ENCODE data around the gene CERK. TPM values are rescaled to one million over a fixed set of nuclear protein-coding genes. Genes with fewer than 3 reads are reported as not detected.

Gene CERK, protein sequence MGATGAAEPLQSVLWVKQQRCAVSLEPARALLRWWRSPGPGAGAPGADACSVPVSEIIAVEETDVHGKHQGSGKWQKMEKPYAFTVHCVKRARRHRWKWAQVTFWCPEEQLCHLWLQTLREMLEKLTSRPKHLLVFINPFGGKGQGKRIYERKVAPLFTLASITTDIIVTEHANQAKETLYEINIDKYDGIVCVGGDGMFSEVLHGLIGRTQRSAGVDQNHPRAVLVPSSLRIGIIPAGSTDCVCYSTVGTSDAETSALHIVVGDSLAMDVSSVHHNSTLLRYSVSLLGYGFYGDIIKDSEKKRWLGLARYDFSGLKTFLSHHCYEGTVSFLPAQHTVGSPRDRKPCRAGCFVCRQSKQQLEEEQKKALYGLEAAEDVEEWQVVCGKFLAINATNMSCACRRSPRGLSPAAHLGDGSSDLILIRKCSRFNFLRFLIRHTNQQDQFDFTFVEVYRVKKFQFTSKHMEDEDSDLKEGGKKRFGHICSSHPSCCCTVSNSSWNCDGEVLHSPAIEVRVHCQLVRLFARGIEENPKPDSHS
- total RNA-seq (2016; rRNA removed; fragmentation: Illumina TruSeq; extraction: Trizol) = 40.3 and 41.8 TPM in 2 replicates
- total RNA-seq (2016; cell fraction: cytosol; rRNA removed; fragmentation: Illumina TruSeq; extraction: Trizol; ENCODE audit: low read depth) = 33.8 and 34.8 TPM in 2 replicates
- total RNA-seq (2016; cell fraction: insoluble cytoplasmic fraction; rRNA removed; fragmentation: Illumina TruSeq; extraction: Trizol) = 36.2 and 38.6 TPM in 2 replicates
- 63.0 and 65.4 TPM in 2 replicates for total RNA-seq (2016; cell fraction: membrane; rRNA removed; fragmentation: Illumina TruSeq; extraction: Trizol)
- 26.0 and 34.7 TPM in 2 replicates for total RNA-seq (2016; cell fraction: nucleus; rRNA removed; fragmentation: Illumina TruSeq; extraction: Trizol)
- 41.9 and 49.5 TPM in 2 replicates for polyA plus RNA-seq (2011; rRNA removed)
- 38.6 and 42.2 TPM in 2 replicates for polyA plus RNA-seq (2011; cell fraction: cytosol; rRNA removed)
- polyA plus RNA-seq (2011; cell fraction: nucleus; rRNA removed) = 42.7 and 45.1 TPM in 2 replicates
- polyA plus RNA-seq (2012) = 38.6 and 44.4 TPM in 2 replicates
- 31.4 and 34.6 TPM in 2 replicates for polyA plus RNA-seq (2016; cell fraction: cytosol; fragmentation: Illumina TruSeq; extraction: Trizol; ENCODE audit: low read depth)
- 32.4 and 37.2 TPM in 2 replicates for polyA plus RNA-seq (2016; cell fraction: insoluble cytoplasmic fraction; fragmentation: Illumina TruSeq; extraction: Trizol; ENCODE audit: low read depth)
- 47.9 and 48.5 TPM in 2 replicates for polyA plus RNA-seq (2016; cell fraction: membrane; fragmentation: Illumina TruSeq; extraction: Trizol; ENCODE audit: low read depth)
- 42.2 and 46.3 TPM in 2 replicates for polyA plus RNA-seq (2016; cell fraction: nucleus; fragmentation: Illumina TruSeq; extraction: Trizol; ENCODE audit: insufficient read depth, low read depth)
- polyA minus RNA-seq (2011; rRNA and poly(A)+ RNA removed; ENCODE audit: low replicate concordance) = 29.1 and 59.9 TPM in 2 replicates
- polyA minus RNA-seq (2011; cell fraction: cytosol; rRNA and poly(A)+ RNA removed) = 26.6 and 33.8 TPM in 2 replicates
- 39.4 and 41.5 TPM in 2 replicates for polyA minus RNA-seq (2011; cell fraction: nucleus; rRNA and poly(A)+ RNA removed)
- Bru-seq, nascent RNA = percentile 64 among the genes with signal in this experiment
- BruChase-seq, experiment 1, labeled RNA remaining after a 6-hour chase = percentile 79 among the genes with signal in this experiment
- percentile 73 among the genes with signal in this experiment for BruChase-seq, experiment 2, labeled RNA remaining after a 2-hour chase
- long read RNA-seq, experiment 1, full-length matches to known transcripts = 4 of 15 reads
- long read RNA-seq, experiment 1, partial matches to known transcripts = 2 of 15 reads
- long read RNA-seq, experiment 1, other reads (novel, unspliced or antisense) = 9 of 15 reads
- long read RNA-seq, experiment 2, full-length matches to known transcripts = 34 of 106 reads
- long read RNA-seq, experiment 2, partial matches to known transcripts = 10 of 106 reads
- long read RNA-seq, experiment 2, other reads (novel, unspliced or antisense) = 62 of 106 reads

DNA sequence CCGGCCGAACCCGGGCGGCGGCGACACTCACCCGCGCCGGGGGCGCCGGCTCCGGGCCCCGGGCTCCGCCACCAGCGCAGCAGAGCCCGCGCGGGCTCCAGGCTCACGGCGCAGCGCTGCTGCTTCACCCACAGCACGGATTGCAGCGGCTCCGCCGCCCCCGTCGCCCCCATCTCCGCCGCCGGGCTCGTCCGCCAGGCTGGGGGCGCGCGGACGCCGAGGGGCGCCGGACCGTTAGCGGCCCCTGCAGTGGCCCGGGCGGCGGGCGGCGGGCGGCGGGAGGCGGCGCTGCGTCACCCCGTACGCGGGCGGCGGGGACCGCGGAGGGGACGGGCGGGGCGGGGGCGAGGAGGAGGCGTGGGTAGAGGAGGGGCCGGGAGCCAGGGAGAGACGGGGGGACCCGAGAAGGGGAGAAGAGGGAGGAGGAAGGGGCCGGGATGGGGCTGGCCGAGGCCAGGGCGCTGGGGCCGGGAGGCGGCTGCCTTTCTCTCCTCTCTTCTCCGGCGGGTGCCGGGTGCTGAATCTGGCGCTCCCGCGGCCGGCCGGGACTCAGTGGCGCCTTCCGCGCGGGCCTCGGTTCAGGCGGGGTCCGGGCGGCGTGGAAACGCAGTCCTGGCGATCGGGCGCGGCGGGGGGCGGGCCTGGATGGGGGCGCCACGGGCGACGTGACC is at the start of gene CERK:
Gene CERK (minus strand): TSS at position 277 of the 671 bp plus-strand sequence. CDS start 104 bp downstream, at position 173.
- no TSS peak for BruUV-seq (replicated peaks)
- Histone ChIP-seq H3K27ac (ENCODE audit: extremely low read length, insufficient read depth, low read length) (peak within 1 kb of the TSS; percentile 87), H4K20me1 (ENCODE audit: insufficient read depth, low read length) (peaks cover 18% of the 10 kb centered on the region), H3K4me2 (ENCODE audit: low read depth, low read length) (peak within 1 kb of the TSS; percentile 95), H3K4me3 (replicated peaks in 1 of 3; ENCODE audit: insufficient read depth in 1 of 3, low read depth in 2 of 3, low read length in 3 of 3) (peak within 1 kb of the TSS; percentile 79 to 92 (median 84)), H3K4me1 (ENCODE audit: insufficient read depth, low read length) (peaks cover 78% of the 10 kb centered on the region), H3K9me3 (ENCODE audit: low read length) (no peaks in the 10 kb centered on the region), H3K79me2 (ENCODE audit: insufficient read depth, low read length) (peaks cover 36% of the 10 kb centered on the region), H3K9ac (ENCODE audit: insufficient read depth, low read depth, low read length) (peak within 1 kb of the TSS; percentile 87), H3K27me3 (ENCODE audit: control insufficient read depth in 1 of 2, insufficient read depth in 2 of 2, low read length in 2 of 2) (no peaks in the 10 kb centered on the region; a peak in 1 of 5 replicates), H2AFZ (ENCODE audit: low read length) (no peak within 1 kb of the TSS), H3K36me3 (replicated peaks in 1 of 2; ENCODE audit: control insufficient read depth in 1 of 2, insufficient read depth in 2 of 2, low read length in 2 of 2) (peaks cover 0 to 3% of the 10 kb centered on the region in 2 experiments; a peak in 1 of 5 replicates)
- WGBS (ENCODE audit: low lambda C conversion rate) = 0% methylated on average over 3 of the region's 99 CpGs
- POLR2A ChIA-PET = interaction anchor here (0.8 to 4.0 kb wide), 12 partner anchors 13 to 177 kb away, joined by 3 to 42 read pairs (median 6); partner anchors contain the start of gene TBC1D22A
- ATAC-seq (peak; percentile 60), DNase-seq (ENCODE audit: low spot score) (peak; percentile 36), FAIRE-seq (no peak)
- CTCF ChIA-PET (ENCODE audit: low intra/inter-chr PET ratio, low total read pairs) = interaction anchor here (0.9 kb wide), 1 partner anchor 21 kb away, joined by 5 read pairs; no protein-coding TSS in a partner anchor
- in situ Hi-C loops (cut with HindIII; ENCODE audit: extremely low pct_ligation_motif_present, low pct_unique_long_range_greater_than_20kb) (no loop called here), intact Hi-C loops (cut with micrococcal nuclease; ENCODE audit: unreplicated experiment) (loop anchor here (2.0 to 10.0 kb wide), 2 partner anchors 17 to 163 kb away; no protein-coding TSS in a partner anchor)
- no peak for TF ChIP-seq IRF9 (CRISPR knock-in tag; IDR thresholded peaks at IDR 0.05; ENCODE audit: borderline replicate concordance)
- TF ChIP-seq SRSF1 (optimal IDR thresholded peaks at IDR 0.05; ENCODE audit: low read depth, low read length) = no peak
- peak; percentile 13 for TF ChIP-seq ZNF407 (CRISPR knock-in tag; IDR thresholded peaks at IDR 0.05; ENCODE audit: not compliant biosample characterization)

Measured in HepG2 (cell line).